Stomach (tissue), 9 donors: ENCODE data around the gene DIPK1A. TPM values are rescaled to one million over a fixed set of nuclear protein-coding genes. Genes with fewer than 3 reads are reported as not detected.

Experiments used
- DNase-seq, 2 donors: peaks; one replicate each; pipeline versions ENCODE4 v3.0.0 to v3.0.0-alpha.2; 2013 to 2019
- H3K27ac ChIP-seq, 5 donors: fragments of 200-600 bp in 4 of 5; sonication (generic) in 4 of 5; one replicate each; pipeline ENCODE4 v1.5.1; 2013 to 2019; ENCODE audit warnings: mild to moderate bottlenecking in 1 of 5, moderate library complexity in 1 of 5
- H3K27me3 ChIP-seq, 3 donors: fragments of 200-600 bp; sonication (generic); one replicate each; pipeline ENCODE4 v1.5.1; 2017 to 2019; ENCODE audit warnings: mixed run types in 1 of 3
- H3K36me3 ChIP-seq, 4 donors: fragments of 200-600 bp; sonication (generic); 1 replicate in 3 of 4; 2 replicates in 1 of 4; pipeline ENCODE4 v1.5.1; 2016 to 2019
- H3K4me1 ChIP-seq, 4 donors: fragments of 200-600 bp; sonication (generic); one replicate each; pipeline ENCODE4 v1.5.1; 2016 to 2019
- H3K4me3 ChIP-seq, 4 donors: fragments of 200-600 bp; sonication (generic) in 3 of 4; one replicate each; pipeline ENCODE4 v1.5.1; 2016 to 2019; ENCODE audit warnings: mild to moderate bottlenecking in 1 of 4
- H3K9me3 ChIP-seq, 4 donors: fragments of 200-600 bp; sonication (generic); one replicate each; pipeline ENCODE4 v1.5.1; 2016 to 2019
- EP300 ChIP-seq: sonication (generic); formaldehyde crosslinking; IDR thresholded peaks from one replicate; pipeline ENCODE4 v1.6.1; 2017; ENCODE audit warnings: antibody characterized with exemption
- POLR2A ChIP-seq, 4 donors: fragments of 450-650 bp; IDR thresholded peaks; one replicate each; pipeline ENCODE4 v1.6.1; 2016; ENCODE audit warnings: antibody characterized with exemption in 4 of 4, control low read depth in 2 of 4, mild to moderate bottlenecking in 1 of 4, moderate library complexity in 1 of 4
- POLR2AphosphoS5 ChIP-seq, 3 donors: sonication (generic); formaldehyde crosslinking; IDR thresholded peaks; one replicate each; pipeline ENCODE4 v1.6.1; 2016; ENCODE audit warnings: antibody characterized with exemption in 3 of 3
- WGBS, 5 donors: extraction: QIAGEN DNeasy Blood & Tissue Kit in 3 of 5; methylation state at CpG; one replicate each; pipeline versions ENCODE4 v1.1.5 to v1.1.7; 2013 to 2018; 5-methylcytosine and 5-hydroxymethylcytosine counted together
- intact Hi-C: fragments of 100-400 bp; cut with DNase I; formaldehyde crosslinking; loops from one replicate; pipeline ENCODE4 v1.15.1; 2023; ENCODE audit warnings: low total_unique reads
- polyA plus RNA-seq, 3 donors: library from polyadenylated mRNA; stranded (reverse); fragments of 200-250 nt; gene quantifications; one replicate each; pipeline ENCODE4 v1.2.3, GENCODE V29; 2013
- small RNA-seq, 4 donors: library from RNA; depleted of rRNA; stranded (forward); fragments of <200 nt; gene quantifications; one replicate each; pipeline ENCODE3, GENCODE V24; 2016
- total RNA-seq, 5 donors: library from RNA; depleted of rRNA; stranded (reverse); fragments of >200 nt; gene quantifications; one replicate each; pipeline versions ENCODE4 v1.1.0 to v1.2.3, GENCODE V29; 2014 to 2016
- TF ChIP-seq, protein P1 (sequence below), 7 experiments: fragments of 450-650 bp in 4 of 7; fragments of 200-600 bp in 3 of 7; sonication (generic) in 3 of 7; IDR thresholded peaks; one replicate each; pipeline ENCODE4 v1.5.1; 2016 to 2019; ENCODE audit warnings: antibody characterized with exemption in 7 of 7, control low read depth in 2 of 7, mild to moderate bottlenecking in 1 of 7
- donor health status: healthy with polysubstance abuse.
- donor health status: Bipolar disorder and iron deficiency.
- donor health status: healthy.

The DIPK1A gene
- total and polyA plus RNA-seq, 8 donors: 2.0 to 15.5 (median 5.0) TPM

- no peaks in the 10 kb centered on the region for H3K27me3 ChIP-seq
- no peak overlapping the region for H3K27ac ChIP-seq
- no peaks in the 10 kb centered on the region for H3K36me3 ChIP-seq
- H3K9me3 ChIP-seq: no peaks in the 10 kb centered on the region
- intact Hi-C loops: no loop called here
- 90 to 97% (median 94%) methylated on average over 4 of the region's 4 CpGs for WGBS, 5 donors
- TF ChIP-seq EP300 (no peak), POLR2AphosphoS5 (IDR thresholded peaks at IDR 0.05) (no peak), POLR2A (IDR thresholded peaks at IDR 0.05) (no peak)
- TF ChIP-seq, protein P1, sequence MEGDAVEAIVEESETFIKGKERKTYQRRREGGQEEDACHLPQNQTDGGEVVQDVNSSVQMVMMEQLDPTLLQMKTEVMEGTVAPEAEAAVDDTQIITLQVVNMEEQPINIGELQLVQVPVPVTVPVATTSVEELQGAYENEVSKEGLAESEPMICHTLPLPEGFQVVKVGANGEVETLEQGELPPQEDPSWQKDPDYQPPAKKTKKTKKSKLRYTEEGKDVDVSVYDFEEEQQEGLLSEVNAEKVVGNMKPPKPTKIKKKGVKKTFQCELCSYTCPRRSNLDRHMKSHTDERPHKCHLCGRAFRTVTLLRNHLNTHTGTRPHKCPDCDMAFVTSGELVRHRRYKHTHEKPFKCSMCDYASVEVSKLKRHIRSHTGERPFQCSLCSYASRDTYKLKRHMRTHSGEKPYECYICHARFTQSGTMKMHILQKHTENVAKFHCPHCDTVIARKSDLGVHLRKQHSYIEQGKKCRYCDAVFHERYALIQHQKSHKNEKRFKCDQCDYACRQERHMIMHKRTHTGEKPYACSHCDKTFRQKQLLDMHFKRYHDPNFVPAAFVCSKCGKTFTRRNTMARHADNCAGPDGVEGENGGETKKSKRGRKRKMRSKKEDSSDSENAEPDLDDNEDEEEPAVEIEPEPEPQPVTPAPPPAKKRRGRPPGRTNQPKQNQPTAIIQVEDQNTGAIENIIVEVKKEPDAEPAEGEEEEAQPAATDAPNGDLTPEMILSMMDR (IDR thresholded peaks at IDR 0.05): no peak
- no peak overlapping the region for H3K4me3 ChIP-seq
- no peak for DNase-seq
- H3K4me1 ChIP-seq: no peaks in the 10 kb centered on the region
These were observed 166.1 kb downstream of the DIPK1A start for GRCh38 chr1:92795166-92795565.

DNA sequence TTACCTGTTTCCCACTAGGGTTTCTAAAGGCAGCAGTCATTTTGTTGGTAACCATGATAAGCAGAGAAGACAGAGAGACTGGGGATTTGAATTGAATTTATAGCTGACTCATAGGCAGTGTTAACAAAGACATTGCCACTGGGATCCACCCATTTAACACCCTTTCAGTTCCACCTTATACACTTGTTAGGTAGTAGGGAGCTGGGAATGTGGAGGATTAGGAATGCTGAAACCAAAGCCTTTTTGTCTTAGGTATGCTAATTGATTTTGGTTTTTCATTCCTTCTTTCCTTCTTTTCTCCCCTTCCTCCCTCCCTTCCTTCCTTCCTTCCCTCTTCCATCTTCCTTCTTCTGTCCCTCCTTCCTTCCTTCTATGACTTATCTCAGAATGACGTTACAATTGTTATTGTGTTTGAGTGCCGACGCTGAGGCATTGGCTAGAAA is 168.9 kb downstream of the DIPK1A start:
- no peaks in the 10 kb centered on the region for H3K4me1 ChIP-seq
- DNase-seq: peak in 1 of 2 donors; percentile 53
- peak in 1 of 3 donors; percentile 35 for TF ChIP-seq POLR2AphosphoS5 (IDR thresholded peaks at IDR 0.05)
- TF ChIP-seq, protein P1 (IDR thresholded peaks at IDR 0.05): no peak
- intact Hi-C loops: no loop called here
- H3K36me3 ChIP-seq: no peaks in the 10 kb centered on the region
- no peak overlapping the region for H3K4me3 ChIP-seq
- H3K9me3 ChIP-seq: no peaks in the 10 kb centered on the region
- H3K27ac ChIP-seq: no peak overlapping the region
- no peaks in the 10 kb centered on the region for H3K27me3 ChIP-seq
- 34 to 54% (median 49%) methylated on average over 3 of the region's 3 CpGs for WGBS, 5 donors

Small RNAs within 50 kb of the gene (small RNA-seq; reads per million reads assigned to genes)
- gene RF00432: 0 reads per million in 4 donors
- 0 reads per million in 4 donors for gene RN7SL692P
- 0 reads per million in 4 donors for gene RNU6-210P
- gene RNU6-970P: 0 reads per million in 4 donors
- 16.2 to 62.4 (median 37.6) reads per million in 4 donors for gene SNORA66
- 0 reads per million in 4 donors for gene SNORD21

Other genes starting within 250 kb of the DIPK1A start
- 100 to 1,000 TPM in 2 of 5 donors, 10 to 100 TPM in 3; 30.0 to 200 (median 91.4) TPM for gene EVI5, start 176.4 kb downstream of the DIPK1A start, total RNA-seq
- gene EVI5, start 176.4 kb downstream of the DIPK1A start, polyA plus RNA-seq: 1 to 10 TPM; 1.8 to 8.9 (median 6.6) TPM
- gene RPL5, start 129.4 kb downstream of the DIPK1A start, total RNA-seq: 1,000 to 10,000 TPM; 1,447 to 2,022 (median 1,553) TPM
- 1,000 to 10,000 TPM; 1,862 to 2,593 (median 2,118) TPM for gene RPL5, start 129.4 kb downstream of the DIPK1A start, polyA plus RNA-seq
- gene MTF2, start 117.8 kb upstream of the DIPK1A start, total RNA-seq: 10 to 100 TPM in 4 of 5 donors, 1 to 10 TPM in 1; 2.3 to 67.6 (median 20.5) TPM
- 1 to 10 TPM; 4.9 to 6.8 (median 5.7) TPM for gene MTF2, start 117.8 kb upstream of the DIPK1A start, polyA plus RNA-seq
- 10 to 100 TPM; 11.7 to 85.6 (median 22.3) TPM for gene TMED5, start 219.0 kb upstream of the DIPK1A start, total RNA-seq
- gene TMED5, start 219.0 kb upstream of the DIPK1A start, polyA plus RNA-seq: 10 to 100 TPM in 1 of 3 donors, 1 to 10 TPM in 2; 8.2 to 10.7 (median 8.6) TPM
- 10 to 100 TPM in 3 of 5 donors, 1 to 10 TPM in 2; 1.2 to 50.4 (median 10.1) TPM for gene CCDC18, start 219.3 kb upstream of the DIPK1A start, total RNA-seq
- 1 to 10 TPM in 2 of 3 donors, under 1 TPM in 1; 0.31 to 4.9 (median 3.4) TPM for gene CCDC18, start 219.3 kb upstream of the DIPK1A start, polyA plus RNA-seq